Gastroesophageal sphincter (tissue), 4 donors: ENCODE results near the gene KRTAP10-5. TPM values are rescaled to one million over a fixed set of nuclear protein-coding genes. Genes with fewer than 3 reads are reported as not detected.
"Not testable (repeated sequence)": the region's sequence is repeated elsewhere in the genome, so short reads cannot be mapped to it uniquely, and the experiment has no call there.

Source experiments
- ATAC-seq: fragments of 150-250 bp; one replicate; pipeline ENCODE4 v1.9.1; 2016; ENCODE audit warnings: mild to moderate bottlenecking, moderate library complexity
- H3K27ac ChIP-seq, 4 donors: fragments of 200-600 bp; sonication (generic) in 3 of 4; 1 replicate in 3 of 4; 2 replicates in 1 of 4; pipeline ENCODE4 v1.5.1; 2016 to 2019
- H3K27me3 ChIP-seq: fragments of 200-600 bp; sonication (generic); one replicate; pipeline ENCODE4 v1.5.1; 2019
- H3K36me3 ChIP-seq, 2 donors: fragments of 200-600 bp; sonication (generic); one replicate each; pipeline ENCODE4 v1.5.1; 2019; ENCODE audit warnings: control low read depth in 1 of 2
- H3K4me1 ChIP-seq, 3 donors: fragments of 200-600 bp; sonication (generic); 1 replicate in 2 of 3; 2 replicates in 1 of 3; pipeline ENCODE4 v1.5.1; 2016 to 2019; ENCODE audit warnings: control low read depth in 2 of 3
- H3K4me3 ChIP-seq, 2 donors: fragments of 200-600 bp; sonication (generic); one replicate each; pipeline ENCODE4 v1.5.1; 2019; ENCODE audit warnings: mild to moderate bottlenecking in 1 of 2, moderate library complexity in 1 of 2
- H3K9me3 ChIP-seq, 3 donors: fragments of 200-600 bp; sonication (generic); one replicate each; pipeline ENCODE4 v1.5.1; 2017 to 2019; ENCODE audit warnings: control low read depth in 2 of 3
- CTCF ChIP-seq, 4 experiments: fragments of 200-600 bp in 2 of 4; fragments of 450-650 bp in 2 of 4; sonication (generic) in 1 of 4; IDR thresholded peaks; one replicate each; pipeline ENCODE4 v1.5.1; 2017 to 2019; ENCODE audit warnings: antibody characterized with exemption in 4 of 4, mild to moderate bottlenecking in 2 of 4, moderate library complexity in 2 of 4
- EP300 ChIP-seq: sonication (generic); formaldehyde crosslinking; IDR thresholded peaks from one replicate; pipeline ENCODE4 v1.6.1; 2017; ENCODE audit warnings: antibody characterized with exemption, mild to moderate bottlenecking
- POLR2A ChIP-seq, 2 donors: fragments of 450-650 bp; IDR thresholded peaks; one replicate each; pipeline ENCODE4 v1.6.1; 2017; ENCODE audit warnings: antibody characterized with exemption in 2 of 2, mild to moderate bottlenecking in 2 of 2, moderate library complexity in 1 of 2
- POLR2AphosphoS5 ChIP-seq: sonication (generic); formaldehyde crosslinking; IDR thresholded peaks from one replicate; pipeline ENCODE4 v1.6.1; 2017; ENCODE audit warnings: antibody characterized with exemption
- whole genome bisulfite sequencing, 2 donors: methylation state at CpG; one replicate each; pipeline ENCODE4 v1.1.5; 2018; ENCODE audit warnings: low coverage in 1 of 2; 5-methylcytosine and 5-hydroxymethylcytosine counted together
- total RNA-seq, 4 donors: library from RNA; depleted of rRNA; stranded (reverse); fragments of >200 nt; gene quantifications; one replicate each; pipeline ENCODE4 v1.1.0, GENCODE V29; 2016

KRTAP10-5 gene
- total RNA-seq, 4 donors from 2014 or later, result not detected

- no peak for TF ChIP-seq EP300
- TF ChIP-seq POLR2AphosphoS5, result no peak
- TF ChIP-seq CTCF (IDR thresholded peaks at IDR 0.05), result no peak
- TF ChIP-seq POLR2A (IDR thresholded peaks at IDR 0.05), result no peak
- Histone ChIP-seq H3K4me1 (no peaks in the 10 kb centered on the region), H3K4me3 (no peak within 1 kb of the TSS), H3K9me3 (no peaks in the 10 kb centered on the region), H3K27me3 (peaks cover 54% of the 10 kb centered on the region), H3K27ac (no peak within 1 kb of the TSS), H3K36me3 (no peaks in the 10 kb centered on the region)
- 78% methylated on average over 4 of the region's 33 CpGs; no CpG with 5 or more reads in 1 of the 2 donors for WGBS, 2 donors
- no peak for ATAC-seq
Measured at GRCh38 chr21:44592446-44593311, 12.3 kb upstream of the KRTAP10-5 start, which contains the start of gene KRTAP10-6. KRTAP10-6 (minus strand) TSS chr21:44592505; CDS start chr21:44592484, 21 bp downstream.

- peaks cover 56% of the 10 kb centered on the region for H3K27me3 ChIP-seq
- not testable (repeated sequence) for H3K4me3 ChIP-seq, ATAC-seq, H3K4me1 ChIP-seq, H3K36me3 ChIP-seq, H3K27ac ChIP-seq, H3K9me3 ChIP-seq
- WGBS, 2 donors, result no CpG with 5 or more reads among the region's 4 CpGs
Measured at GRCh38 chr21:44591801-44592130, 11.4 kb upstream of the KRTAP10-5 start.

GRCh38 chr21:44590897-44591800, 10.7 kb upstream of the KRTAP10-5 start:
- not testable (repeated sequence) for H3K27ac ChIP-seq, H3K4me3 ChIP-seq, H3K9me3 ChIP-seq, ATAC-seq, H3K36me3 ChIP-seq, H3K4me1 ChIP-seq
- peaks cover 61% of the 10 kb centered on the region for H3K27me3 ChIP-seq
- WGBS, 2 donors, result 53 to 60% methylated on average over 2 to 3 of the region's 19 CpGs

- H3K27ac ChIP-seq, result no peak overlapping the region
- WGBS, 2 donors, result 76% methylated on average over 5 of the region's 10 CpGs; no CpG with 5 or more reads in 1 of the 2 donors
Measured at GRCh38 chr21:44590311-44590721, 9.9 kb upstream of the KRTAP10-5 start.

GRCh38 chr21:44589586-44590305, 9.3 kb upstream of the KRTAP10-5 start:
- Histone ChIP-seq H3K36me3 (no peaks in the 10 kb centered on the region), H3K27me3 (peaks cover 62% of the 10 kb centered on the region), H3K4me1 (no peaks in the 10 kb centered on the region), H3K9me3 (peaks cover 0 to 10% (median 0%) of the 10 kb centered on the region in 3 donors), H3K27ac (no peak overlapping the region), H3K4me3 (no peak overlapping the region)
- 84 to 92% methylated on average over 2 to 11 of the region's 24 CpGs for WGBS, 2 donors
- ATAC-seq, result no peak
- TF ChIP-seq POLR2AphosphoS5 (no peak), CTCF (IDR thresholded peaks at IDR 0.05) (no peak)

More at GRCh38 chr21:44590311-44590721, 9.9 kb upstream of the KRTAP10-5 start:
- H3K4me1 ChIP-seq, result no peaks in the 10 kb centered on the region
- H3K9me3 ChIP-seq, result peaks cover 0 to 8% (median 0%) of the 10 kb centered on the region in 3 donors
- ATAC-seq, result no peak
- no peaks in the 10 kb centered on the region for H3K36me3 ChIP-seq
- TF ChIP-seq EP300 (no peak), CTCF (IDR thresholded peaks at IDR 0.05) (no peak)
- H3K27me3 ChIP-seq, result peaks cover 62% of the 10 kb centered on the region
- H3K4me3 ChIP-seq, result no peak overlapping the region
